H1 (cell line): Measurements from ENCODE around the gene EVA1B. TPM values are rescaled to one million over a fixed set of nuclear protein-coding genes. Genes with fewer than 3 reads are reported as not detected.

Experiments
- CBX8 ChIP-seq: fragments of 300-800, 300-1000 bp; sonication (generic); IDR thresholded peaks from 2 replicates; pipeline ENCODE4 v1.7.1; 2016; ENCODE audit warnings: low read depth, low read length, borderline replicate concordance
- PHF8 ChIP-seq: fragments of 200-600 bp; sonication (generic); conservative IDR thresholded peaks from 2 replicates; pipeline ENCODE4 v1.7.1; 2012; ENCODE audit warnings: low read depth, mild to moderate bottlenecking, inconsistent platforms, low read length, moderate library complexity
- polyA plus RNA-seq, 7 experiments: library from polyadenylated mRNA; depleted of rRNA in 3 of 7; stranded (reverse) in 5 of 7; unstranded in 2 of 7; fragments of >200 nt in 5 of 7; fragments of 200-250 nt in 2 of 7; gene quantifications; 1 replicate in 5 of 7; 2 replicates in 1 of 7; 4 replicates in 1 of 7; pipeline versions ENCODE4 v1.2.1 to v1.2.3, GENCODE V29; 2011 to 2013; ENCODE audit warnings: missing spikeins in 2 of 7, mixed read lengths in 2 of 7
- total RNA-seq: library from RNA; stranded (reverse); fragmentation: NEBNext Ultra II Directional; extraction: Animal tissue kit (Norgen Biotek cat#: 25700); gene quantifications from 2 replicates; pipeline ENCODE4 v1.2.1, GENCODE V29; 2021

EVA1B gene
- total and polyA plus RNA-seq, 2 of the 8 experiments (the other 6 are each of a cell fraction or from before 2014, with no cell fraction given) = 10.0 to 19.9 TPM

GRCh38 chr1:36303244-36303643, 20.2 kb downstream of the EVA1B start (continued):
- TF ChIP-seq PHF8 = no peak
- TF ChIP-seq CBX8 = no peak
